Measurements from ENCODE around the gene RTL10. TPM values are rescaled to one million over a fixed set of nuclear protein-coding genes. Genes with fewer than 3 reads are reported as not detected.

The RTL10 gene
- total RNA-seq, 6 experiments from 2014 or later: 6.4 to 9.1 (median 6.6) TPM

DNA sequence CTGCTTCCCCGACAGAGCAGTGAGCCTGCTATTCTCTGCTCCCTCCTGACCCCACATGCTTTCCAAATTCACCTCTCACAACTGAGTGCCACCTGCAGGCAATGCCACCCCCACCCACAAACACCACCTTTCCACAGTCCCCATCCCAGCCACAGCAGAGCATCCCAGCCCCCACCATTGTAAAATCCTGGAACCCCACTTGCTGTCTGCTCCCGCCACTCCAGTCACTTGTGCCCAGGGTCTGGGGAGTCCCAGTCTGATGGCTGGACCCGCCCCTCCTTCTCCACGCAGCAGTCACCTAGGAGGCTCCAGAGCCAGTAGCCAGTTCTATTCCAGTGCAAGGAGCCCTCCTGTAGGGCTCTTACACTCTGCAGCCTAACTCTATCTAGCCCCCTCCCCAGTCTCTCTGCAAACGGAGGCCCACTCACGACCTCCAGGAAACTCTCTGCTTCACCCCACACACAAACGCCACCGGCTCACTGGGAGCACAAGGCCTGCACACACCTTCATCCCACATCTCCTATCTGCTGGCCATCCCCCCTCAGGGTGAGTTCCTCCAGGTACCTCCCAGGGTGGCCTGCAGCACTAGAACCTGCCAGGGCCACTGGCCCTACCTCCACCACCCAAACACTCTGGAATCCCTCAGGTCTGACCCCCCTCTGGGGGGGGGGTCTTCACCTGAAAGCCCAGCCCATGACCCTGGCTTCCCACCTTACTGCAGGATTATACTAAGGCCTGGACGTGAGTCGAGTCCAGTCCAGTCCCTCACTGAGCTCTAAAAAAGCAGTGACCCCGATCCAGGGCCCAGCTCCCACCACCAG is 1.4 kb downstream of the RTL10 start:
- peaks cover 0 to 10% (median 3%) of the 10 kb centered on the region in 4 donors for H3K36me3 ChIP-seq
- TF ChIP-seq, protein P1, sequence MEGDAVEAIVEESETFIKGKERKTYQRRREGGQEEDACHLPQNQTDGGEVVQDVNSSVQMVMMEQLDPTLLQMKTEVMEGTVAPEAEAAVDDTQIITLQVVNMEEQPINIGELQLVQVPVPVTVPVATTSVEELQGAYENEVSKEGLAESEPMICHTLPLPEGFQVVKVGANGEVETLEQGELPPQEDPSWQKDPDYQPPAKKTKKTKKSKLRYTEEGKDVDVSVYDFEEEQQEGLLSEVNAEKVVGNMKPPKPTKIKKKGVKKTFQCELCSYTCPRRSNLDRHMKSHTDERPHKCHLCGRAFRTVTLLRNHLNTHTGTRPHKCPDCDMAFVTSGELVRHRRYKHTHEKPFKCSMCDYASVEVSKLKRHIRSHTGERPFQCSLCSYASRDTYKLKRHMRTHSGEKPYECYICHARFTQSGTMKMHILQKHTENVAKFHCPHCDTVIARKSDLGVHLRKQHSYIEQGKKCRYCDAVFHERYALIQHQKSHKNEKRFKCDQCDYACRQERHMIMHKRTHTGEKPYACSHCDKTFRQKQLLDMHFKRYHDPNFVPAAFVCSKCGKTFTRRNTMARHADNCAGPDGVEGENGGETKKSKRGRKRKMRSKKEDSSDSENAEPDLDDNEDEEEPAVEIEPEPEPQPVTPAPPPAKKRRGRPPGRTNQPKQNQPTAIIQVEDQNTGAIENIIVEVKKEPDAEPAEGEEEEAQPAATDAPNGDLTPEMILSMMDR (IDR thresholded peaks at IDR 0.05): no peak
- no peak for TF ChIP-seq POLR2A (IDR thresholded peaks at IDR 0.05)
- H3K4me3 ChIP-seq: peak overlapping the region; percentile 55 to 98 (median 93)
- 50% methylated on average over 3 of the region's 11 CpGs for WGBS (ENCODE audit: insufficient coverage, low coverage, low lambda C conversion rate, missing lambda C conversion rate)
- H3K4me1 ChIP-seq: peaks cover 0 to 28% (median 8%) of the 10 kb centered on the region in 4 donors
- H3K27me3 ChIP-seq: no peaks in the 10 kb centered on the region
- no peaks in the 10 kb centered on the region for H3K9me3 ChIP-seq
- ATAC-seq: no peak
- DNase-seq: peak in 2 of 3 donors; percentile 24 to 56
- peak overlapping the region in 1 of 3 donors; percentile 93 for H3K27ac ChIP-seq
- intact Hi-C loops (cut with DNase I): no loop called here

DNA sequence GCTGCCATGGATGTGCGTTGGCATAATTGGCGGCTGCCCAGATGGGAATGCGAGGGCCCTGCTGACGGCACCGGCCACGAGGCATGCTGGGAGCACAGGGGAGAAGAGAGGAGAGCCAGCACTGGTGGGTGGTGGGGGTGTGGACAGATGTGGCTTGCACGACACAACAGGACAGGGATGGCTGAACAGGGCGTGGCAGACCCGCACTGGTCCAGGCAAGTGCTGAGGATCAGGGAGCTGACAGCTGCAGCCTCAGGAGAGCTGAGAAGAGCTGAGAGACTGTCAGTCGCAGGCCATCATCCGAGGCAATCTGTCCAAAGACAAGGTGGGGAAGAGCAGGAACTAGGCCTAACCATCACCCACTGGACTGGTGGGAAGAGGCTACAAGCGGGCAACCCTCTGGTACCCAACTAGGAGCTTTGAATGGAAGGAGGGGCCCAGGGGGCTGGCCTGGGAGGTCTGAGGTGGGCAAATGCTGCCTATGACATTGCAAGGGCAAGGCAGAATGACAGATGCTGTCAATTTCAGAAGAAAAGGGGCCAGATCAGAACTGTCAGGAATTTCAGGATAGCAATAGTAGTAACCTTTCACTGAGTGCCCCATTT is 2.4 kb downstream of the RTL10 start:
- ATAC-seq: no peak
- peak in 1 of 3 donors; percentile 21 for DNase-seq
- 88% methylated on average over 3 of the region's 12 CpGs for whole genome bisulfite sequencing (ENCODE audit: insufficient coverage, low coverage, low lambda C conversion rate, missing lambda C conversion rate)
- H3K27ac ChIP-seq: no peak overlapping the region
- intact Hi-C loops (cut with DNase I): no loop called here
- H3K9me3 ChIP-seq: no peaks in the 10 kb centered on the region
- peaks cover 0 to 28% (median 8%) of the 10 kb centered on the region in 4 donors for H3K4me1 ChIP-seq
- no peak overlapping the region for H3K4me3 ChIP-seq
- TF ChIP-seq, protein P1 (IDR thresholded peaks at IDR 0.05): no peak
- no peak for TF ChIP-seq POLR2A (IDR thresholded peaks at IDR 0.05)
- no peaks in the 10 kb centered on the region for H3K27me3 ChIP-seq
- peaks cover 0 to 10% (median 3%) of the 10 kb centered on the region in 4 donors for H3K36me3 ChIP-seq

DNA sequence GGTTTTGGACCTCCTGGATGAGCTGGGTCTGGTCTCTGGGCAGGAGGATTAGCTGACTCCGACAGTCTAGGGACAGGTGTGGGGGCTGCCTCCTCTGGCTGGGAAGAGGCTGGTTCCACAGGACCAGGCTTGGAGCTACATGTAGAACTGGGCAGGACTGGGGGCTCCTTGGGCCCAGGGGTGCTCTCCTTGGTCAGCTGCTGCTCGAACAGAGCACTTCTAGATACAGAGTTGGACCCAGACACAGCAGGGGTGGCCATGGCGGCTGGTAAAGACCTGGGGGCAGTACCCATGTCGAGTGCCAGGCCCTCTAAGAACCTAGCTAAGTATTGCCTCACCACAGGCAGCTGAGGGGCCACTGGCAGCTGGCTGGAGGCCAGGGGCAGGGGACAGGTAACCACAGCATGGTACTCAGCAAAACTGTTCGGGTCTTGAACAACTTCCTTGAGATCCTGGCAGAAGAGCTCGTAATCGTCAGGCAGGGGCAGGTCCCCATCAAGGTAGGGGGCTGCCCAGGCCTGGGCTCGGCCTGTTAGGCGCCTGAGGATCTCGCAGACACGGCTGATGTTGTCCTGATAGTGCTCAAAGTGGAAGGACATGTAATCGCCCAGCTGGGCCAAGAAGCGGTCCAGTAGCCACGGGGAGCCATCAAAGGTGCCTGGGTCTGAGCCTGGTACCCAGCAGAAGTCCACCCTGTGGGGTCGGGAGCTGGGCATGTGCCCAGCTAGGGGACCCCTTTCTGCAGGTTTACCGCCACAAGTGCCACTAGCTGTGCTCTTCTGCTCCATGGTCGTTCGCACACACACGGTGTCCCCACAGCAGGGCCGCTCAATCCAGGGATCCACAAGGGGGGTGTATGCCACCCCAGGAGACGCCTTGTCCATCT is 3.1 kb downstream of the RTL10 start:
- DNase-seq: no peak
- ATAC-seq: no peak
- no peak overlapping the region for H3K27ac ChIP-seq
- H3K4me1 ChIP-seq: peaks cover 0 to 28% (median 8%) of the 10 kb centered on the region in 4 donors
- no peak for TF ChIP-seq POLR2A (IDR thresholded peaks at IDR 0.05)
- TF ChIP-seq, protein P1 (IDR thresholded peaks at IDR 0.05): no peak
- H3K36me3 ChIP-seq: peaks cover 0 to 10% (median 3%) of the 10 kb centered on the region in 4 donors
- intact Hi-C loops (cut with DNase I): no loop called here
- WGBS (ENCODE audit: insufficient coverage, low coverage, low lambda C conversion rate, missing lambda C conversion rate): 100% methylated on average over 1 of the region's 21 CpGs
- no peaks in the 10 kb centered on the region for H3K9me3 ChIP-seq
- no peak overlapping the region for H3K4me3 ChIP-seq
- no peaks in the 10 kb centered on the region for H3K27me3 ChIP-seq

DNA sequence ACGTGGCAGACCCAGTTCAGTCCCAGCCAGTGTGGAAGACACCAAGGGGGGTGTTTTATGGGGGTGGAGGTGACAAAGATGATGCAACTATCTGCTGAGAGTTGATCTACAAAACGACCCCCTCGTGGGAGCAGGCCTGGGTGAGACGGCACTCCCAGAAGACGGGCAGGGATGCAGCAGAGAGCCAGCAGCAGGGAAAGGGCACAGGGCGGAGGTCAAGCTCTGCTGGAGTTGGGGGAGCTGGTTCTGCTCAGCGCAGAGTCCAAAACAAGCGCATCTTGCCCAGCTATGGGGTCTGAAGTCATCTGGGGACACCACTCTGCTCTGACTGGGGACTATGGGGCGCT is 3.9 kb downstream of the RTL10 start:
- intact Hi-C loops (cut with DNase I): no loop called here
- WGBS (ENCODE audit: insufficient coverage, low coverage, low lambda C conversion rate, missing lambda C conversion rate): 83% methylated on average over 6 of the region's 9 CpGs

More for the DNA sequence above, 3.9 kb downstream of the RTL10 start:
- no peaks in the 10 kb centered on the region for H3K9me3 ChIP-seq
- H3K4me3 ChIP-seq: no peak overlapping the region
- peaks cover 0 to 23% (median 5%) of the 10 kb centered on the region in 4 donors for H3K4me1 ChIP-seq
- ATAC-seq (no peak), DNase-seq (no peak)
- H3K36me3 ChIP-seq: peaks cover 0 to 10% (median 3%) of the 10 kb centered on the region in 4 donors
- H3K27ac ChIP-seq: no peak overlapping the region
- TF ChIP-seq, protein P1 (IDR thresholded peaks at IDR 0.05): no peak
- TF ChIP-seq POLR2A (IDR thresholded peaks at IDR 0.05): no peak
- H3K27me3 ChIP-seq: no peaks in the 10 kb centered on the region
